Prostate gland (tissue), 1 donor: ENCODE results near the gene NEDD1.

Experiments
- POLR2A ChIP-seq: fragments of 450-650 bp; IDR thresholded peaks from one replicate; pipeline ENCODE4 v1.6.1; 2016; ENCODE audit warnings: antibody characterized with exemption, mild to moderate bottlenecking
- POLR2AphosphoS5 ChIP-seq: sonication (generic); formaldehyde crosslinking; IDR thresholded peaks from one replicate; pipeline ENCODE4 v1.6.1; 2017; ENCODE audit warnings: antibody characterized with exemption

- TF ChIP-seq POLR2A: no peak
- peak; percentile 82 for TF ChIP-seq POLR2AphosphoS5
Observed at GRCh38 chr12:96892104-96892503, 15.0 kb upstream of the NEDD1 start.
